HG03378 (cell line): ENCODE data around the gene RPS27A.
A peak's percentile ranks its signal among the peaks of the same experiment; 100 is the strongest.
"Not testable (repeated sequence)": the region's sequence is repeated elsewhere in the genome, so short reads cannot be mapped to it uniquely, and the experiment has no call there.

Experiments
- ATAC-seq: cut with Tn5 transposase; IDR thresholded peaks from one replicate; pipeline ENCODE4 v1.9.1; 2021; ENCODE audit warnings: mild to moderate bottlenecking, moderate library complexity; ENCODE audit not compliant: unreplicated experiment

The RPS27A gene

GRCh38 chr2:55236992-55237543 lies 4.6 kb downstream of the RPS27A start:
- no peak for ATAC-seq

GRCh38 chr2:55239656-55240222 lies 7.3 kb downstream of the RPS27A start:
- ATAC-seq: no peak

GRCh38 chr2:55241582-55241981 lies 9.1 kb downstream of the RPS27A start:
- not testable (repeated sequence) for ATAC-seq

GRCh38 chr2:55242617-55243016 lies 10.1 kb downstream of the RPS27A start:
- ATAC-seq: no peak

GRCh38 chr2:55245411-55245810 lies 12.9 kb downstream of the RPS27A start:
- ATAC-seq: no peak

GRCh38 chr2:55247025-55247424 lies 14.5 kb downstream of the RPS27A start:
- no peak for ATAC-seq

GRCh38 chr2:55252832-55253231 lies 20.3 kb downstream of the RPS27A start:
- no peak for ATAC-seq

- not testable (repeated sequence) for ATAC-seq
These were observed 27.1 kb downstream of the RPS27A start for GRCh38 chr2:55259586-55259985.

- ATAC-seq: no peak
These were observed 35.9 kb downstream of the RPS27A start for GRCh38 chr2:55268288-55268906.

- peak; percentile 93 for ATAC-seq
These were observed 36.6 kb downstream of the RPS27A start, which contains the start of gene MTIF2 for GRCh38 chr2:55268907-55269644. TSS of gene MTIF2 (minus strand) at chr2:55269231. CDS start at chr2:55263858, 5,373 bp downstream.

GRCh38 chr2:55269645-55269990 lies 37.1 kb downstream of the RPS27A start:
- ATAC-seq: no peak

- ATAC-seq: not testable (repeated sequence)
These were observed 41.9 kb downstream of the RPS27A start for GRCh38 chr2:55274346-55274745.

- no peak for ATAC-seq
These were observed 44.8 kb downstream of the RPS27A start for GRCh38 chr2:55277310-55277709.

- not testable (repeated sequence) for ATAC-seq
These were observed 46.8 kb downstream of the RPS27A start for GRCh38 chr2:55279214-55279835.

GRCh38 chr2:55279859-55280424 lies 47.5 kb downstream of the RPS27A start:
- not testable (repeated sequence) for ATAC-seq

- not testable (repeated sequence) for ATAC-seq
These were observed 48.5 kb downstream of the RPS27A start for GRCh38 chr2:55280851-55281546.

- ATAC-seq: peak; percentile 96
These were observed 49.8 kb downstream of the RPS27A start for GRCh38 chr2:55282110-55282917.

- no peak for ATAC-seq
These were observed 50.6 kb downstream of the RPS27A start for GRCh38 chr2:55283083-55283482.
